GM19240 (cell line): ENCODE measurements around the gene FGGY.
A peak's percentile ranks its signal among the peaks of the same experiment; 100 is the strongest.
"Not testable (repeated sequence)": the region's sequence is repeated elsewhere in the genome, so short reads cannot be mapped to it uniquely, and the experiment has no call there.

Source experiments
- DNase-seq: peaks from one replicate; pipeline ENCODE4 v3.0.0; 2011; ENCODE audit warnings: low spot score; ENCODE audit not compliant: insufficient read length

The FGGY gene, protein sequence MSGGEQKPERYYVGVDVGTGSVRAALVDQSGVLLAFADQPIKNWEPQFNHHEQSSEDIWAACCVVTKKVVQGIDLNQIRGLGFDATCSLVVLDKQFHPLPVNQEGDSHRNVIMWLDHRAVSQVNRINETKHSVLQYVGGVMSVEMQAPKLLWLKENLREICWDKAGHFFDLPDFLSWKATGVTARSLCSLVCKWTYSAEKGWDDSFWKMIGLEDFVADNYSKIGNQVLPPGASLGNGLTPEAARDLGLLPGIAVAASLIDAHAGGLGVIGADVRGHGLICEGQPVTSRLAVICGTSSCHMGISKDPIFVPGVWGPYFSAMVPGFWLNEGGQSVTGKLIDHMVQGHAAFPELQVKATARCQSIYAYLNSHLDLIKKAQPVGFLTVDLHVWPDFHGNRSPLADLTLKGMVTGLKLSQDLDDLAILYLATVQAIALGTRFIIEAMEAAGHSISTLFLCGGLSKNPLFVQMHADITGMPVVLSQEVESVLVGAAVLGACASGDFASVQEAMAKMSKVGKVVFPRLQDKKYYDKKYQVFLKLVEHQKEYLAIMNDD

GRCh38 chr1:59296358-59297256 is at the start of gene FGGY:
Gene FGGY, plus strand, starts transcription at chr1:59297094. Its CDS starts 24,456 bp downstream, at chr1:59321550.
- DNase-seq, result peak; percentile 75

- no peak for DNase-seq
Observed at GRCh38 chr1:59248758-59249157, 48.1 kb upstream of the FGGY start.

GRCh38 chr1:59249396-59250137 is 47.3 kb upstream of the FGGY start:
- no peak for DNase-seq

DNA sequence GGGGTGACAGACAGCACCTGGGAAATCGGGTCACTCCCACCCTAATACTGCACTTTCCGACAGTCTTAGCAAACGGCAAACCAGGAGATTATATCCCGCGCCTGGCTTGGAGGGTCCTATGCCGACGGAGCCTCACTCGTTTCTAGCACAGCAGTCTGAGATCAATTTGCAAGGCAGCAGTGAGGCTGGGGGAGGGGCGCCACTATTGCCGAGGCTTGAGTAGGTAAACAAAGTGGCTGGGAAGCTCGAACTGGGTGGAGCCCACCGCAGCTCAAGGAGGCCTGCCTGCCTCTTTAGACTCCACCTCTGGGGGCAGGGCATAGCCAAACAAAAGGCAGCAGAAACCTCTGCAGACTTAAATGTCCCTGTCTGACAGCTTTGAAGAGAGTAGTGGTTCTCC is 45.8 kb upstream of the FGGY start:
- not testable (repeated sequence) for DNase-seq

GRCh38 chr1:59256429-59256828 is 40.5 kb upstream of the FGGY start:
- not testable (repeated sequence) for DNase-seq

DNA sequence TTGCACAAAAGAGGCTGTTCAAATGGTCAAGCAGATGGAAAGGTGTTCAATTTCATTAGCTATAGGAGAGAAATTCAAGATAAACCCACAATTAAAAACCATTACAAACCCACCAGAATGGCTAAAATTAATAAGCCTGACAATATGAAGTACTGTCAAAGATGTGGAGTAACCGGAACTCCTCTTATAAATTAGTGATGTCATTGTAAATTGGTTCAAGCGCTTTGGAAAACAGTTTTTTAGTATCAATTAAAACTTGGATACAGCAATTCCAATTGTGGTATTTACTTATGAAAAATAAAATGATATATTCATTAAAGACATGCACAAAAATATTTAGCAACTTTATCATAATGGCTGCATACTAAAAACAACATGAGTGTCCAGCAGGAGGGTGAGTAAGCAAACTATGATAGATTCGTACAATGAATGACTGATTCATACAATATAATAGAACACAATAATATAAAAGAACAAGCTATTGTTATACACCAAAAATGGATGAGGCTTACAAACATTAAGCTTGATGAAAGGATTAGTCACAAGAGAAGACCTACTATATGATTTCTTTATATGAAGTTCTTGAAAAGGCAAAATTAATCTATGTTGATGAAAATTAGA is 38.4 kb upstream of the FGGY start:
- DNase-seq, result no peak

DNA sequence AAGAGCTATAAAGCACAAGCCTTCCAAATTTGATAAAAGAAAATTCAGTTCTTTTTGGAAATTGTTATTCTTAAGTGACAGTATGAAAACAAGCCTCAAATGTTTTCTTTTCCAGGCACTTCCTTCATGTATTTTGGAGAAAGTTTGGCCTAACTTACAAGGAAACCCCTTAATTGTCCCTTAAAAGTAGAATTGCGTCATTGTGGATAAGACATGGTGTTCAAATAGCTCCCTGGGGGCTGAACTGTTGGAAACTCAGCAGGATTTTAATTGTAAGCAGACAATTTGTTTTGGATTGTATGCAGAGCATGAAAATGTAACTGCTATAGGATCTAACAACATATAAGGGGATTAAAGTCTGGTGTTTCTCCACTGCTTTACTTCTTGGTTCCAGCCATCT is 35.4 kb upstream of the FGGY start:
- DNase-seq, result no peak

- DNase-seq, result no peak
Observed at GRCh38 chr1:59262631-59263030, 34.3 kb upstream of the FGGY start.

DNA sequence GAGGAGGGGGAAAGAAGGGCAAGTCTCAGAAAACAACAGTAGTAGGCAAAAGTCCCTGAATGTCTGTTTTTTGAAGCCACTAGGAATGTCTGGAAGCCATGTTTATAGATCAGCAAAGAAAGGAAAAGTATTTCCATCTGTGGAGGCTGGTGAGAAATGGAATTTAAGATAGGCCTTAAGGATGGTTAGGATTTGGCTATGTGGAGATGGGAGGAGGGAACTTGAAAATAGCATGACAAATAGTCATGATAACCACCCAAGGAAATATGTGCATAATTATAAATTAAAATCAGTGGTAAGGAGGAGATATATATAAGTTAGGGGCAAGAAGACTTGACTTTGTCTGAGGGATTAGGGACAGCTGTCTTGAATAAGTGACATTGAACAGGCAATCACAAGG is 33.8 kb upstream of the FGGY start:
- no peak for DNase-seq

- no peak for DNase-seq
Observed at GRCh38 chr1:59265622-59266021, 31.3 kb upstream of the FGGY start.

DNA sequence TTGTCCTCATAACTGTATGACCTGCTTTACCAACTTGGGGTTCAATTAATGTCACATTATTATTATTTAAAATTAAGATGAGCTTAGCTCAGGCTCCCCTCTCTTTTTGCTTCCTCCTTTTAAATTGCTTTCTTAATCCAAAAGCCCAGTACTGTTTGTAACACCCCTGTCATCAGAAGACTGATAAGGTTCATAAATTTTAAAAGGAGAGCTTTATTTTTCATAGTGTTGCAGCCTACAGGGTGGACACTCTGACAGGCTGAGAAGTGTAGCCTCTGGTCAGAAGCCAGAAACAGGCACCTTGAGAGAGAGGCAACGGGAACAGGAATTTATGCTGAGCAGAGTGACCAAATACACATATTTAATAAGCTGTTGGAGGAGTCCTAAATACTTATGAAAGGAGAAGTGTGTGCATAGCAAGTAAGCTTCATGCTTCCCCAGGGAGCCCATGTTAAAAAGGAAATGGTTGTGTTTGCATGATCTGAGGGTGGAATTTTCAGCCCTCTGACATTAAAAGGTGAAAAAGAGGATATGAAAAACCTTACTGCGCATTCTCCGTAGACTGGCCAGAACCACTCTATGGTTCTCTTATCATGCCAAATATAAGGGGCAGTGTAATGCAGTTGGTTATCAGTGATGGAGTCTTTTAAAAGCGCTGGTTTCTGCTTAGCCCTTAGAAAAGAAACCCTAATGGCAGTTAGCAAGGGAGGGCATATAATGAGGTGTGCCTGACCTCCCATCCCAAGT is 30.5 kb upstream of the FGGY start:
- no peak for DNase-seq

GRCh38 chr1:59266927-59267293 is 30.0 kb upstream of the FGGY start:
- DNase-seq, result no peak

- DNase-seq, result no peak
Observed at GRCh38 chr1:59268406-59268805, 28.5 kb upstream of the FGGY start.

DNA sequence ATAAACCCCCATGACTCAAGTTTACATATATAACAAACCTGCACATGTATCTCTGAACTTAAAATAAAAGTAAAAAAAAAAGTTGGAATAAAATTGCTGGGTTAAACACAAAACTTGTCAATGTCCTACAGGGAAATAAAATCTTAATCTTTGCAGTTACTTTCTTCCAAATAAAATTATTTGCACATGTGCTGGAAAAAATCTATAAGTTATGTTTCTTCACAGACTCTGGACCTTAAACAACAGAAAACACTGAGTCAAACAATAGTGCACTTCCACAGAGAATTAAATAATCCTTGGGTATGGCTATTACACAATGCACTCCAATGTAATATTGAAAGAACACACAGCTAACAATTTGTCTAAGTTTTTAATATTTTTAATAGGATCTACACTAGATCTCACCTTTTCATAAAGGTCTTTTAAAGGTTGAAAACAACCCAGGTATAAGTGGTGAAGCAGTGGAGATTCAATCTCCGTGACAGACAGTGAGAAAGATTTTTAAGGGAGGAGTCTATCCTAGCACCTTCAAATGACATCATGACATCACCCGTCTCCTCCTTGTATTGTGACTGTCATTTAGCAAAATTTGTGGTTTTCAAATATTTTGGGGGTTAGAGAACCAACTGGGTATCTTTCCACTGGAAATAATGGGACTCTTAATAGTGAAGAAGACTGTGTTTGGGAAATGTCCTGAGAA is 25.2 kb upstream of the FGGY start:
- no peak for DNase-seq

GRCh38 chr1:59272507-59272906 is 24.4 kb upstream of the FGGY start:
- no peak for DNase-seq

GRCh38 chr1:59276439-59276851 is 20.4 kb upstream of the FGGY start:
- DNase-seq, result no peak

GRCh38 chr1:59278780-59279354 is 18.0 kb upstream of the FGGY start:
- DNase-seq, result no peak

DNA sequence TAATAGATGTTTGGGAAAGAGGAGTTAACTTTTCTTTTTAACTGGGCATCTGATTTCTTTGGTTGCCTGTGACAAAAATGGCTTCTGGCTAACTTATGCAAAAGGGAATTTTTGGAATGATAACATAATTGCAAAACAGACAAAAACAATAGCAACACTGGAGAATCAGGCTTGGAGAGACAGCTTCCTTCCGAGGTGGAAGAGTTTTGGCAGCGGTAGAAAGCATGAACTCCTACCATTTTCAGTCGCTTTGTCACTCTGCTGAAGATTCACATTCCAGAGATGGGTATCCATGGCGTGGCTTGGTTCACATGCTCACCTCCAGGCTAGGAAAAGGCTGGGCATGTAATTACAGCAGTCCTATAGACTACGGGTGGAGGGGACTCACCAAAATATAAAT is 17.2 kb upstream of the FGGY start:
- no peak for DNase-seq

- no peak for DNase-seq
Observed at GRCh38 chr1:59282951-59283350, 13.9 kb upstream of the FGGY start.
